Nephron progenitor cell (in vitro differentiated cells): ENCODE measurements around the gene RPS3A.

Experiments
- DNase-seq: peaks from one replicate; pipeline ENCODE4 v3.0.0; 2021
- H3K27ac Mint-ChIP-seq: 2 replicates; pipeline ENCODE4 v1.8.0; 2021; ENCODE audit warnings: mild to moderate bottlenecking, moderate library complexity, mixed read lengths
- H3K27me3 Mint-ChIP-seq: 2 replicates; pipeline ENCODE4 v1.8.0; 2021; ENCODE audit warnings: mild to moderate bottlenecking, low read depth, mixed read lengths; ENCODE audit not compliant: poor library complexity
- H3K36me3 Mint-ChIP-seq: 2 replicates; pipeline ENCODE4 v1.8.0; 2021; ENCODE audit warnings: low read depth, mixed read lengths
- H3K4me1 Mint-ChIP-seq: 2 replicates; pipeline ENCODE4 v1.8.0; 2021; ENCODE audit warnings: mixed read lengths
- H3K4me3 Mint-ChIP-seq: 2 replicates; pipeline ENCODE4 v1.8.0; 2021; ENCODE audit warnings: mild to moderate bottlenecking, moderate library complexity, mixed read lengths
- H3K9me3 Mint-ChIP-seq: 2 replicates; pipeline ENCODE4 v1.8.0; 2021; ENCODE audit warnings: mild to moderate bottlenecking, moderate library complexity, mixed read lengths
- TF ChIP-seq, protein P1 (sequence below): fragments of 200-600 bp; sonication (generic); IDR thresholded peaks from 2 replicates; pipeline ENCODE4 v1.5.0; 2021; ENCODE audit warnings: antibody characterized with exemption

The RPS3A gene

DNA sequence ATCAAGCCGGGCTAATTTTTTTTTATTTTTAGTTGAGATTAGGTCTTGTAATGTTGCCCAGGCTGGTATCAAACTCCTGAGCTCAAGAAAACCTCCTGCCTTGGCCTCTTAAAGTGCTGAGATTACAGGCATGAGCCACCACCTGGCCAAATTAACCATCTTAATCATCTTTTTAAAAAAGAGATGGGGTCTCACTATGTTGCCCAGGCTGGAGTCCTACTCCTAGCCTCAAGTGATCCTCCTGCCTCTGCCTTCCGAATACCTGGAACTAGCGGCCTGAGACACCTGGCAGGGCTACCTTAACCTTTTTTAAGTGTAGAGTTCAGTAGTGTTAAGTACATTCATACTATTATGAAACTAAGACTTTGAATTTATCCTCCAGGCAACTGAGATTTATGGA, 1.7 kb upstream of the RPS3A start:
- TF ChIP-seq, protein P1, sequence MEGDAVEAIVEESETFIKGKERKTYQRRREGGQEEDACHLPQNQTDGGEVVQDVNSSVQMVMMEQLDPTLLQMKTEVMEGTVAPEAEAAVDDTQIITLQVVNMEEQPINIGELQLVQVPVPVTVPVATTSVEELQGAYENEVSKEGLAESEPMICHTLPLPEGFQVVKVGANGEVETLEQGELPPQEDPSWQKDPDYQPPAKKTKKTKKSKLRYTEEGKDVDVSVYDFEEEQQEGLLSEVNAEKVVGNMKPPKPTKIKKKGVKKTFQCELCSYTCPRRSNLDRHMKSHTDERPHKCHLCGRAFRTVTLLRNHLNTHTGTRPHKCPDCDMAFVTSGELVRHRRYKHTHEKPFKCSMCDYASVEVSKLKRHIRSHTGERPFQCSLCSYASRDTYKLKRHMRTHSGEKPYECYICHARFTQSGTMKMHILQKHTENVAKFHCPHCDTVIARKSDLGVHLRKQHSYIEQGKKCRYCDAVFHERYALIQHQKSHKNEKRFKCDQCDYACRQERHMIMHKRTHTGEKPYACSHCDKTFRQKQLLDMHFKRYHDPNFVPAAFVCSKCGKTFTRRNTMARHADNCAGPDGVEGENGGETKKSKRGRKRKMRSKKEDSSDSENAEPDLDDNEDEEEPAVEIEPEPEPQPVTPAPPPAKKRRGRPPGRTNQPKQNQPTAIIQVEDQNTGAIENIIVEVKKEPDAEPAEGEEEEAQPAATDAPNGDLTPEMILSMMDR = no peak
- H3K36me3 Mint-ChIP-seq = peaks cover 29% of the 10 kb centered on the region
- H3K9me3 Mint-ChIP-seq = no peaks in the 10 kb centered on the region
- no peak for DNase-seq
- H3K27ac Mint-ChIP-seq = no peak overlapping the region
- H3K4me1 Mint-ChIP-seq = peaks cover 25% of the 10 kb centered on the region
- no peak overlapping the region for H3K4me3 Mint-ChIP-seq
- H3K27me3 Mint-ChIP-seq = peaks cover 10% of the 10 kb centered on the region

DNA sequence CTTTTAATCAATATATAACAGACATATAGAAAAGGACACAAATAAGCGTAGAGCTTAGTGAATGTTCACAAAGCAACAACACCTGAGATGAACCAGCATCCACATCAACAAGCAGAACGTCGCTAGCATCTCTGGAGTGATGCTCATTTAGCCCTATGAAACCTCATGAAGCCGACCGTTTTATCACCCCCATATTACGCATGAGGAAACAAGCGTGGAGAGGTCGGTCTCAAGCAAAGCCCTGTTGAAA, 524 bp upstream of the RPS3A start:
- H3K27ac Mint-ChIP-seq = no peak overlapping the region
- H3K27me3 Mint-ChIP-seq = peaks cover 10% of the 10 kb centered on the region
- TF ChIP-seq, protein P1 = no peak

DNA sequence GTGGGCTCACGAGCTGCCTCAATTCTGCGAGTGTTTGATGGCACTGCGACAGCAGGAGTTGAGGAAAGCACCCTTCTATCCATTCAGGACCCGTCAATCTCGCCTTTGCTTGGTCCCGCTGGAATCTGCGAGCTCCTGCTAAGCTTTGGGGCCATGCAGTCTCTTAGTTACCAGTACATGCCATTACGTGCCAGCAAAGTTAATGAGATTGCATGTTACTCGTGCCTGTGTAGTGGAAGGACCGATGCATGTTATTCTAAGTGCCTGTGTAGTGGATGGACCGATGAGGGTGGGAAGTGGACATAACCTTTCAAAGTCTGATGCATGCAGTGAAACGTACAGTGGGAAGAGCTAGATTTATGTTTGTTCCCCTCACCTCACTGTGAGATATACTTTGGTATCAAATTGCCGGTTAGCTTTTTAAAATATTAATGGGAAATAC, 569 bp downstream of the RPS3A start:
- H3K27ac Mint-ChIP-seq = peak overlapping the region; percentile 100
- peaks cover 10% of the 10 kb centered on the region for H3K27me3 Mint-ChIP-seq
- TF ChIP-seq, protein P1 = no peak
- H3K4me3 Mint-ChIP-seq = peak overlapping the region; percentile 100
- no peak for DNase-seq
- peaks cover 46% of the 10 kb centered on the region for H3K36me3 Mint-ChIP-seq
- no peaks in the 10 kb centered on the region for H3K9me3 Mint-ChIP-seq
- H3K4me1 Mint-ChIP-seq = peaks cover 25% of the 10 kb centered on the region

More for the DNA sequence above, 524 bp upstream of the RPS3A start:
- DNase-seq = no peak
- Mint-ChIP-seq H3K36me3 (peaks cover 39% of the 10 kb centered on the region), H3K4me3 (peak overlapping the region; percentile 100), H3K9me3 (no peaks in the 10 kb centered on the region), H3K4me1 (peaks cover 25% of the 10 kb centered on the region)

DNA sequence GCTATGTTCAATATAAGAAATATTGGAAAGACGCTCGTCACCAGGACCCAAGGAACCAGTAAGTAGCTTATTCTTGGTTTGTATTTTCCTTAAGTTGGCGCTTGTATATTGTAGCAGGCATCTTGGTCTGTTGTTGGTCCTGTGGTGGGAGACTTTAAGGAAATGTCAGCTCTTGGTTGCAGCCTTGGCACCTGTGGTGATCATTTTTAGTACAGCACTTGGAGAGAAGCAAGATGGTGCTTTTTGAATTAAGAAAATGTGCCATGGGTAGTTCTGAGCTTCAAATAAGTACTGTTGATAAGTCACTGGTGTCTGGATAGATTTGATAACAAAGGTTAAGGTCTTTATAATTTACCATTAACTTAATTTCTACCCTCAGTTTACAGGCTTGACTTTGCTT, 1.1 kb downstream of the RPS3A start:
- peaks cover 10% of the 10 kb centered on the region for H3K27me3 Mint-ChIP-seq
- no peaks in the 10 kb centered on the region for H3K9me3 Mint-ChIP-seq
- peak overlapping the region; percentile 100 for H3K27ac Mint-ChIP-seq
- peaks cover 48% of the 10 kb centered on the region for H3K36me3 Mint-ChIP-seq
- TF ChIP-seq, protein P1 = no peak
- H3K4me1 Mint-ChIP-seq = peaks cover 25% of the 10 kb centered on the region
- peak overlapping the region; percentile 100 for H3K4me3 Mint-ChIP-seq
- DNase-seq = no peak

DNA sequence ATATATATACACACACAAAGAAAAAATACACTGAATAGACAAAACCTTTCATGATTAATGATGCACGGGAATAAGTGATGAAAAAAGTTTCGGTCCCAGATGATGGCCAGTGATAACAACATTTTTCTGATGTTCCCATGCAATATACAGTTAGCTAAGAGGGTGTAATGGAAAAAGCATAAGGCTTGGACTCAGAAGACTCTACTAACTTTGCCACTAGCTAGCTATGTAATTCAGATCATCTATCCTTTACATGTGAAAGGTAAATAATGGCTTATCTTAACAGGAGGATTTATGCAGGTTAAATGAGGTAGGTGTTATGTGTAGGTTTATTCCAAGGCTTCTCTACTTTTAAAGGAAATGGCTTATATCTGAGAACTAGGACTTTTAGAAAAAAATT, 4.3 kb downstream of the RPS3A start:
- peak overlapping the region; percentile 61 for H3K27ac Mint-ChIP-seq
- no peak for DNase-seq
- H3K4me3 Mint-ChIP-seq = no peak overlapping the region
- no peaks in the 10 kb centered on the region for H3K27me3 Mint-ChIP-seq
- peaks cover 7% of the 10 kb centered on the region for H3K9me3 Mint-ChIP-seq
- TF ChIP-seq, protein P1 = no peak
- H3K4me1 Mint-ChIP-seq = peaks cover 25% of the 10 kb centered on the region
- peaks cover 81% of the 10 kb centered on the region for H3K36me3 Mint-ChIP-seq

DNA sequence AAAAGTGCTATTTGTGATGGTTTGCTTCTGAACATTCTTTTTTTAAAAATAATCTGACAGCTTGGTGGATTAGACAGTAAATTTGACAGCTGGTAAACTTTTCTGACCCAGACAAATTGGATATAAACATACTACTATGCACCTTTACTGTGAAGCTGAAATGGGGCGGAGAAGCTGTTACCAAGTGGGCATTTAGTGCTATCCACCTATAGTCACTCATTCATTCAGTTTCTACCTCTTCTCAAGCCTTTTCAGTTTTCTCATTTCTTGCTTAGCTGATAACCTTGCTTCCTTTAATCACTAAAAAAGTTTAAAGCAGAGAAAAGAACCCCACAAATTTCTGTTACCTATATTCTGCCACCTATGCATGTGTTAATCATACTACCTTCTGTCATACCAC, 5.2 kb downstream of the RPS3A start:
- peaks cover 25% of the 10 kb centered on the region for H3K4me1 Mint-ChIP-seq
- TF ChIP-seq, protein P1 = no peak
- no peak for DNase-seq
- H3K36me3 Mint-ChIP-seq = peaks cover 87% of the 10 kb centered on the region
- H3K4me3 Mint-ChIP-seq = no peak overlapping the region
- no peaks in the 10 kb centered on the region for H3K27me3 Mint-ChIP-seq
- H3K9me3 Mint-ChIP-seq = peaks cover 7% of the 10 kb centered on the region
- H3K27ac Mint-ChIP-seq = no peak overlapping the region
